Spleen (tissue), 11 donors: ENCODE measurements around the gene SMARCA4. TPM values are rescaled to one million over a fixed set of nuclear protein-coding genes. Genes with fewer than 3 reads are reported as not detected.

Experiments
- DNase-seq: peaks from one replicate; pipeline ENCODE4 v3.0.0-alpha.2; 2020
- H3K27ac ChIP-seq, 8 donors: fragments of 200-600 bp; sonication (generic) in 7 of 8; 1 replicate in 4 of 8; 2 replicates in 4 of 8; pipeline versions ENCODE4 v1.5.0 to v1.8.0; 2016 to 2021; ENCODE audit warnings: inconsistent platforms in 4 of 8, mild to moderate bottlenecking in 4 of 8, moderate library complexity in 1 of 8
- H3K27me3 ChIP-seq, 7 donors: fragments of 200-600 bp; sonication (generic) in 6 of 7; replicated peaks in 1 of 7; 1 replicate in 4 of 7; 2 replicates in 3 of 7; pipeline versions ENCODE4 v1.5.0 to v1.8.0; 2016 to 2021; ENCODE audit warnings: inconsistent platforms in 3 of 7, mild to moderate bottlenecking in 1 of 7
- H3K36me3 ChIP-seq, 6 donors: fragments of 200-600 bp; sonication (generic) in 5 of 6; 1 replicate in 4 of 6; 2 replicates in 2 of 6; pipeline versions ENCODE4 v1.5.0 to v1.8.0; 2016 to 2021; ENCODE audit warnings: inconsistent platforms in 2 of 6
- H3K4me1 ChIP-seq, 6 donors: fragments of 200-600 bp; sonication (generic) in 5 of 6; 1 replicate in 3 of 6; 2 replicates in 3 of 6; pipeline versions ENCODE4 v1.5.0 to v1.8.0; 2016 to 2021; ENCODE audit warnings: inconsistent platforms in 3 of 6
- H3K4me3 ChIP-seq, 8 donors: fragments of 200-600 bp; sonication (generic) in 7 of 8; 1 replicate in 4 of 8; 2 replicates in 4 of 8; pipeline versions ENCODE4 v1.5.0 to v1.8.0; 2016 to 2021; ENCODE audit warnings: inconsistent platforms in 4 of 8, mild to moderate bottlenecking in 4 of 8, moderate library complexity in 2 of 8
- H3K9me3 ChIP-seq, 8 donors: fragments of 200-600 bp; sonication (generic) in 7 of 8; 1 replicate in 4 of 8; 2 replicates in 4 of 8; pipeline versions ENCODE4 v1.5.0 to v1.8.0; 2016 to 2021; ENCODE audit warnings: inconsistent platforms in 4 of 8
- POLR2A ChIP-seq, 3 donors: fragments of 450-650 bp; IDR thresholded peaks; one replicate each; pipeline ENCODE4 v1.5.1; 2017; ENCODE audit warnings: antibody characterized with exemption in 3 of 3, mild to moderate bottlenecking in 1 of 3
- POLR2AphosphoS5 ChIP-seq, 3 donors: sonication (generic); formaldehyde crosslinking; IDR thresholded peaks; one replicate each; pipeline ENCODE4 v1.5.1; 2017; ENCODE audit warnings: antibody characterized with exemption in 3 of 3
- WGBS, 5 donors: extraction: QIAGEN DNeasy Blood & Tissue Kit in 3 of 5; methylation state at CpG; one replicate each; pipeline versions ENCODE4 v1.1.5 to v1.1.7; 2013 to 2018; 5-methylcytosine and 5-hydroxymethylcytosine counted together
- intact Hi-C: fragments of 100-400 bp; cut with DNase I; formaldehyde crosslinking; loops from one replicate; pipeline ENCODE4 v1.15.0; 2023; ENCODE audit warnings: low total_unique reads
- polyA plus RNA-seq, 3 donors: library from polyadenylated mRNA; stranded (reverse); fragments of 200-250 nt; gene quantifications; one replicate each; pipeline ENCODE4 v1.2.1, GENCODE V29; 2013
- total RNA-seq, 7 donors: library from RNA; depleted of rRNA in 3 of 7; stranded (reverse); fragments of >200 nt in 3 of 7; fragmentation: NEBNext Ultra II Directional in 4 of 7; extraction: Animal tissue kit (Norgen Biotek cat#: 25700) in 4 of 7; gene quantifications; one replicate each; pipeline versions ENCODE4 v1.1.0 to v1.2.1, GENCODE V29; 2016 to 2021
- TF ChIP-seq, protein P1 (sequence below), 11 experiments: fragments of 200-600 bp in 7 of 11; fragments of 450-650 bp in 4 of 11; sonication (generic) in 4 of 11; IDR thresholded peaks in 8 of 11; conservative IDR thresholded peaks in 3 of 11; 1 replicate in 7 of 11; 2 replicates in 4 of 11; pipeline versions ENCODE4 v1.4.0 to v1.8.0; 2016 to 2021; ENCODE audit warnings: antibody characterized with exemption in 11 of 11, inconsistent platforms in 4 of 11, mild to moderate bottlenecking in 1 of 11
- donor health status: healthy with polysubstance abuse.
- donor health status: DM: no; HTN: no; CAD: no; lungs with moderate emphysema.
- donor health status: DM: no; HTN: no; CAD: no.
- donor health status: Bipolar disorder and iron deficiency.
- donor health status: healthy.
- donor health status: DM: no; HTN: no; CAD: no.
- donor health status: DM: yes; HTN: yes; CAD: no.

The SMARCA4 gene
- total and polyA plus RNA-seq, 10 donors: 41.6 to 95.6 (median 65.8) TPM

DNA sequence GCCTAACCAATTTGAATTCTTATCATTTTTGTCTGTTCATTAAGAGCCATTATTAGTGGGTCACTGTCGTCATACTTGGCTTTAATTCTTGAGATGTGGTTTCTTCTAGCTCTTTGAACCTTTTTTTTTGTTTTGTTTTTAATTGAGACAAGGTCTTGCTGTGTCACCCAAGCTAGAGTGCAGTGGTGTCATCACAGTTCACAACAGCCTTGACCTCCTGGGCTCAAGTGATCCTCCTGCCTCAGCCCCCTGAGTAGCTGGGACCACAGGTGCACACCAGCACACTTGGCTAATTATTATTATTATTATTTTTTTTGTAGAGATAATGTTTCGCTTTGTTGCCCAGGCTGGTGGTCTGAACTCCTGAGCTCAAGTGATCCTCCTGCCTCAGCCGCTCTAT lies 102.6 kb downstream of the SMARCA4 start:
- Histone ChIP-seq H3K9me3 (peaks cover 0 to 6% (median 0%) of the 10 kb centered on the region in 8 donors), H3K36me3 (peaks cover 0 to 88% (median 35%) of the 10 kb centered on the region in 6 donors), H3K27ac (no peak overlapping the region), H3K4me3 (no peak overlapping the region), H3K27me3 (no peaks in the 10 kb centered on the region), H3K4me1 (peaks cover 0 to 6% (median 2%) of the 10 kb centered on the region in 6 donors)
- 86 to 92% (median 90%) methylated on average over 3 of the region's 3 CpGs for WGBS, 5 donors
- no peak for DNase-seq
- intact Hi-C loops: no loop called here
- TF ChIP-seq POLR2AphosphoS5 (IDR thresholded peaks at IDR 0.05): no peak

DNA sequence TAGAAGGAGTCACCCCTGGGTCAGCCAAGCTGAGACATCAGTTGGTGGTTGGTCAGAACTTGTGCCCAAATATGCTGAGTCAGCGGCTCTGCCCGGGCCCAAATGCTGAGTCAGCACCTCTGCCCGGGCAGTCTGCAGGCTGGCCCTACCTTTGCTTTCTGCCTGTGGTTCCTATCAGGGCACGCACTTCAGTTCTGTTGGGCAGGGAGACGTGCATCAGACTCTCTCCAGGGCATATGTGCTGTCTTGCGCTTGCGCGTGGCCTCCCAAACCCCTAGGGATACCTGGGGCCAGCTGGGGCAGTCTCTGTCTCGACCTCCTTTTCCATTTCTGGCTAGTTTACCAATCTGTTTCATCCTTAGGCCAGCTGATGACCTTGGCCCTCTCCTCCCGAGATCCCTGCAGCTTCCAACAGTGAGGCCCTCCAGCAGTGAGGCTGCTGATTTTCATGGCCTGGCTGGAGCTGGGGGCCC lies 104.0 kb downstream of the SMARCA4 start:
- DNase-seq: no peak
- Histone ChIP-seq H3K4me3 (no peak overlapping the region), H3K4me1 (peaks cover 0 to 13% (median 3%) of the 10 kb centered on the region in 6 donors), H3K27me3 (no peaks in the 10 kb centered on the region), H3K36me3 (peaks cover 0 to 74% (median 24%) of the 10 kb centered on the region in 6 donors), H3K9me3 (peaks cover 0 to 6% (median 0%) of the 10 kb centered on the region in 8 donors), H3K27ac (peak overlapping the region in 1 of 8 donors; percentile 19)
- 71 to 78% (median 74%) methylated on average over 10 of the region's 10 CpGs for WGBS, 5 donors
- intact Hi-C loops: no loop called here
- TF ChIP-seq POLR2A (IDR thresholded peaks at IDR 0.05): no peak
- TF ChIP-seq, protein P1, sequence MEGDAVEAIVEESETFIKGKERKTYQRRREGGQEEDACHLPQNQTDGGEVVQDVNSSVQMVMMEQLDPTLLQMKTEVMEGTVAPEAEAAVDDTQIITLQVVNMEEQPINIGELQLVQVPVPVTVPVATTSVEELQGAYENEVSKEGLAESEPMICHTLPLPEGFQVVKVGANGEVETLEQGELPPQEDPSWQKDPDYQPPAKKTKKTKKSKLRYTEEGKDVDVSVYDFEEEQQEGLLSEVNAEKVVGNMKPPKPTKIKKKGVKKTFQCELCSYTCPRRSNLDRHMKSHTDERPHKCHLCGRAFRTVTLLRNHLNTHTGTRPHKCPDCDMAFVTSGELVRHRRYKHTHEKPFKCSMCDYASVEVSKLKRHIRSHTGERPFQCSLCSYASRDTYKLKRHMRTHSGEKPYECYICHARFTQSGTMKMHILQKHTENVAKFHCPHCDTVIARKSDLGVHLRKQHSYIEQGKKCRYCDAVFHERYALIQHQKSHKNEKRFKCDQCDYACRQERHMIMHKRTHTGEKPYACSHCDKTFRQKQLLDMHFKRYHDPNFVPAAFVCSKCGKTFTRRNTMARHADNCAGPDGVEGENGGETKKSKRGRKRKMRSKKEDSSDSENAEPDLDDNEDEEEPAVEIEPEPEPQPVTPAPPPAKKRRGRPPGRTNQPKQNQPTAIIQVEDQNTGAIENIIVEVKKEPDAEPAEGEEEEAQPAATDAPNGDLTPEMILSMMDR (IDR thresholded peaks at IDR 0.05 in 8 of 11, conservative IDR thresholded peaks at IDR 0.05 in 3 of 11): no peak
- TF ChIP-seq POLR2AphosphoS5 (IDR thresholded peaks at IDR 0.05): peak; percentile 17 to 54 (median 20)

DNA sequence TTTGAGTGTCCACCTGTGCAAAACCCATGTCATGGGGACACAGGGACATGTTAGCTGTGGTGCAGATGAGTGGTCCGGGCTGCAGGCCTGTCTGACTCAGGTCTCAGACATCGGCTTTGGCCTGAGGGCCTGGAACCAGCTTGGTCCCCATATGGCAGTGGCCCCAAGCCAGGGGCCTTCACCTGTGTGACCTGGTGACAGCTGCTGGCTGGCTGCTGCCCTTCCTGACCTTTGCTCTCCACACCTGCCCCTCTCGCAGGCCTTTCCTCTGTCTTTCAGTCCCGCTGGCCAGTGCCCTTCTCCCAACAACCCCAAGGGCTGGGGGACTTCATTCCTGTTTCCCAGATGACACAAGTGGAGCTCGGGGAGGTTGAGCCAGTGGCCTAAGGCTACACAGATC lies 105.5 kb downstream of the SMARCA4 start:
- no peak for DNase-seq
- 85 to 93% (median 90%) methylated on average over 5 of the region's 5 CpGs for WGBS, 5 donors
- TF ChIP-seq, protein P1 (IDR thresholded peaks at IDR 0.05 in 8 of 11, conservative IDR thresholded peaks at IDR 0.05 in 3 of 11): no peak
- TF ChIP-seq POLR2AphosphoS5 (IDR thresholded peaks at IDR 0.05): peak in 2 of 3 donors; percentile 3 to 39
- intact Hi-C loops: no loop called here
- peaks cover 0 to 59% (median 14%) of the 10 kb centered on the region in 6 donors for H3K36me3 ChIP-seq
- H3K27ac ChIP-seq: no peak overlapping the region
- H3K27me3 ChIP-seq: no peaks in the 10 kb centered on the region
- peaks cover 0 to 6% (median 0%) of the 10 kb centered on the region in 8 donors for H3K9me3 ChIP-seq
- H3K4me1 ChIP-seq: peaks cover 0 to 22% (median 4%) of the 10 kb centered on the region in 6 donors
- H3K4me3 ChIP-seq: no peak overlapping the region

DNA sequence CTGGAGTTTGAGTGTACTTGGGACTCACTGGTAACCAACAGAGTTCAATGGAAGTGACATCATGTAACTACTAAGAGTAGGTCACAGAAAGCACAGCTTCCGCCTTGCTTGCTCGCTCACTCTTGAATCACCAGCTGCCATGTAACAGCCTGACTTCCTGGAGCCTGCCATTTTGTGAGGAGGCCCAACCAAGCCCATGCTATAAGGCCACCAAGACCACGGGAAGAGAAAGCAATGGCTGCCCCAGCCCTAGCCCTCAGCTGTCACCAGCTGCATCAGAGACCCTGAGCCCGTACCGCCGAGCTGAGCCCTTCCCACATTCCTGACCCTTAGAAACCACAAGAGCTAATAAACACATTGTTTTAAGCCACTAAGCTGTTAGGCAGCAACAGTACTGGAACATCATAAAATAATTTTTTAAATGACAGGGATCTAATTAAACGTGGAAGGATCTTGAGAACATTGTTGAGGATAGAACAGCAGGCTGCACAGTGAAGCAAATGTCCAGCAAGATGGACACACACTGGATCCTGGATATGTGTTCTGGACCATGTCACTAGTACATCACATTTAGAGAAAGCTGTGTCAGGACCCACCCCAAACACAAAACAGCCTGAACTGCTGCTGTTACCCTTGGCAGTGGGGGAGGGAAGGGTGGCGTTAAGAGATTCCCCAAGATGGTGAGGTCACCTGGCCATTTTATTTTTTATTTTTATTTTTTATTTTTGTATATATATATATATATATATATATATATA lies 106.7 kb downstream of the SMARCA4 start:
- no peak for DNase-seq
- Histone ChIP-seq H3K27ac (no peak overlapping the region), H3K4me3 (no peak overlapping the region), H3K9me3 (peaks cover 0 to 6% (median 0%) of the 10 kb centered on the region in 8 donors), H3K27me3 (no peaks in the 10 kb centered on the region), H3K4me1 (peaks cover 0 to 32% (median 4%) of the 10 kb centered on the region in 6 donors), H3K36me3 (peaks cover 0 to 47% (median 5%) of the 10 kb centered on the region in 6 donors)
- intact Hi-C loops: no loop called here
- no peak for TF ChIP-seq POLR2A (IDR thresholded peaks at IDR 0.05)
- no peak for TF ChIP-seq POLR2AphosphoS5 (IDR thresholded peaks at IDR 0.05)
- TF ChIP-seq, protein P1 (IDR thresholded peaks at IDR 0.05 in 8 of 11, conservative IDR thresholded peaks at IDR 0.05 in 3 of 11): no peak
- WGBS, 5 donors: 88 to 97% (median 95%) methylated on average over 8 of the region's 8 CpGs
